ENCODE measurements around the gene DQX1. TPM values are rescaled to one million over a fixed set of nuclear protein-coding genes. Genes with fewer than 3 reads are reported as not detected.

DQX1 gene
- total RNA-seq, 1 experiment from 2014 or later, result 0.71 TPM

- H3K4me3 ChIP-seq (ENCODE audit: low read depth, low read length, poor library complexity, severe bottlenecking), result no peak overlapping the region
- H3K27ac ChIP-seq (ENCODE audit: low read depth, low read length, poor library complexity, severe bottlenecking), result no peak overlapping the region
- intact Hi-C loops (cut with micrococcal nuclease; ENCODE audit: unreplicated experiment), result no loop called here
- DNase-seq (ENCODE audit: low spot score), result no peak
- H3K36me3 ChIP-seq (ENCODE audit: insufficient read depth, low read length, poor library complexity, severe bottlenecking), result peaks cover 7% of the 10 kb centered on the region
- BruUV-seq (replicated peaks), result no TSS peak
- no peaks in the 10 kb centered on the region for H3K9me3 ChIP-seq (ENCODE audit: low read depth, low read length, poor library complexity, severe bottlenecking)
- TF ChIP-seq CTCF (conservative IDR thresholded peaks at IDR 0.05; ENCODE audit: low read depth, low read length) (no peak), EZH2 (IDR thresholded peaks at IDR 0.05; ENCODE audit: borderline replicate concordance, low read depth, low read length, poor library complexity, severe bottlenecking) (no peak)
- H3K4me1 ChIP-seq (ENCODE audit: insufficient read depth, low read length, poor library complexity, severe bottlenecking), result no peaks in the 10 kb centered on the region
- ChIA-PET POLR2A (ENCODE audit: low non-redundant PET) (interaction anchor here (0.6 kb wide), 1 partner anchor 462 kb away, joined by 8 read pairs; no protein-coding TSS in a partner anchor), CTCF (no interaction called here)
- no peaks in the 10 kb centered on the region for H3K27me3 ChIP-seq (replicated peaks; ENCODE audit: insufficient read depth, low read depth, low read length, poor library complexity)
Measured at GRCh38 chr2:74560591-74560990, 34.6 kb upstream of the DQX1 start.

DNA sequence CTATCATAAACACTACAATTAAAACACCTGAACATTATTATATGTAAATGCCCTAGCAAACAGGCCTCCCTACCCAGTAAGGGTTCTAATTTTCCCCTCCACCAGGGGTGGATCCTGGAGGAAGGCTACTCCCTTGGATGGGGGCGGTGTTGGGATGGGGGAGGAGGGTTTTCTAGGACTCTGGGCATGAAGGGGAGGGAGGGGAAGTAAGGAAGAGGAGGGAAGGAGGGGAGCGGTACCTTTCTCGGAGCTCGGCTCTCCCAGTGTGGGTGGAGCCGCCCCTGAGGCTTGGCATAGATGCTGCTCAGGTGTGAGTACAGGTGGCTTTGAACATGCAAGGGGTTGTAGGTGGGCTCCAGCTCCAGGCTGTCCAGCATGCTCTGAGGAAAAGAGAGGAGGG lies 33.9 kb upstream of the DQX1 start:
- TF ChIP-seq CTCF (conservative IDR thresholded peaks at IDR 0.05; ENCODE audit: low read depth, low read length) (no peak), EZH2 (IDR thresholded peaks at IDR 0.05; ENCODE audit: borderline replicate concordance, low read depth, low read length, poor library complexity, severe bottlenecking) (no peak)
- Histone ChIP-seq H3K27ac (ENCODE audit: low read depth, low read length, poor library complexity, severe bottlenecking) (no peak overlapping the region), H3K9me3 (ENCODE audit: low read depth, low read length, poor library complexity, severe bottlenecking) (no peaks in the 10 kb centered on the region), H3K4me1 (ENCODE audit: insufficient read depth, low read length, poor library complexity, severe bottlenecking) (no peaks in the 10 kb centered on the region), H3K4me3 (ENCODE audit: low read depth, low read length, poor library complexity, severe bottlenecking) (no peak overlapping the region), H3K36me3 (ENCODE audit: insufficient read depth, low read length, poor library complexity, severe bottlenecking) (peaks cover 7% of the 10 kb centered on the region), H3K27me3 (replicated peaks; ENCODE audit: insufficient read depth, low read depth, low read length, poor library complexity) (no peaks in the 10 kb centered on the region)
- ChIA-PET POLR2A (ENCODE audit: low non-redundant PET) (no interaction called here), CTCF (no interaction called here)
- intact Hi-C loops (cut with micrococcal nuclease; ENCODE audit: unreplicated experiment), result no loop called here
- no TSS peak for BruUV-seq (replicated peaks)
- no peak for DNase-seq (ENCODE audit: low spot score)

GRCh38 chr2:74558284-74559230 lies 32.5 kb upstream of the DQX1 start:
- Histone ChIP-seq H3K27me3 (replicated peaks; ENCODE audit: insufficient read depth, low read depth, low read length, poor library complexity) (no peaks in the 10 kb centered on the region), H3K27ac (ENCODE audit: low read depth, low read length, poor library complexity, severe bottlenecking) (no peak overlapping the region), H3K4me3 (ENCODE audit: low read depth, low read length, poor library complexity, severe bottlenecking) (no peak overlapping the region), H3K4me1 (ENCODE audit: insufficient read depth, low read length, poor library complexity, severe bottlenecking) (no peaks in the 10 kb centered on the region), H3K36me3 (ENCODE audit: insufficient read depth, low read length, poor library complexity, severe bottlenecking) (peaks cover 7% of the 10 kb centered on the region), H3K9me3 (ENCODE audit: low read depth, low read length, poor library complexity, severe bottlenecking) (no peaks in the 10 kb centered on the region)
- ChIA-PET POLR2A (ENCODE audit: low non-redundant PET) (interaction anchor here (0.6 kb wide), 1 partner anchor 87 kb away, joined by 26 read pairs; no protein-coding TSS in a partner anchor), CTCF (no interaction called here)
- TF ChIP-seq CTCF (conservative IDR thresholded peaks at IDR 0.05; ENCODE audit: low read depth, low read length) (no peak), EZH2 (IDR thresholded peaks at IDR 0.05; ENCODE audit: borderline replicate concordance, low read depth, low read length, poor library complexity, severe bottlenecking) (no peak)
- DNase-seq (ENCODE audit: low spot score), result no peak
- intact Hi-C loops (cut with micrococcal nuclease; ENCODE audit: unreplicated experiment), result no loop called here
- no TSS peak for BruUV-seq (replicated peaks)
